Measurements from ENCODE around the gene STK25.

STK25 gene

DNA sequence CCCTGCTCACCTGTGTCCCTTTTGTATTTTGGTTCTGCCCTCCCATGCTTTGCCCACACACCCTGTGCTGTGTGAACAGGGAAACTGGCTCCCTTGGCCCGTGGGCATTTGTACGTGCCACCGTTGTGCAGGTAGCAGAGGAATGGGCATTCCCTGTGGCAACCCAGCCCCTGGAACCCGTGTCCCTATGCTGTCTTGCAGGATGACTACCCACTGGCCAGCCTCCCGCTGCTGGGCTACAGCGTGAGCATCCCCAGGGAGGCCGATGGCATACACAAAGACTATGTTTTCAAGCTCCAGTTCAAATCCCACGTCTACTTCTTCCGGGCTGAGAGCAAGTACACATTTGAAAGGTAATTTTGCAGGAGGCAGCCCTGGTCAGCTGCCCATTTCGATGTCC is 15.3 kb downstream of the STK25 start:
- no peak for DNase-seq (ENCODE audit: low read depth in 2 of 2)

DNA sequence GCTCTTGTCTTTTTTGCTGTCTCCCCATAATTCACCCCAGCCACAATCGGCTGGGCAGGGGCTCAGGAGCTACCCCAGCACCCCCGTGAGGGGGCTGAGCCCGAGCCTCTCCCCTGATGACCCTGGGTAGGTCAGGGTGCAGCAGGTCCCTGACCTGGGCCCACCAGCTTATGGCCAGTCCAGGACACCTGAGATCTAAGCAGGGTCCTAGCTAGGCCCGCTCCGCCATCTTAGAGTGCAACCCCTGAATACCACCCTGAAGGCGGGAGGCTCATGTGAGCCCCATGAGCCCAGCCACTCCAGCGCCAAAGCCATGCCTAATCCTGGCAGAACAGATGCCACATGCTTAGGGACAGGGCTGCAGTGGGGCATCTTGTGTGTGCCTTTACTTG is 16.2 kb downstream of the STK25 start:
- no peak for DNase-seq (ENCODE audit: low read depth in 2 of 2)

DNA sequence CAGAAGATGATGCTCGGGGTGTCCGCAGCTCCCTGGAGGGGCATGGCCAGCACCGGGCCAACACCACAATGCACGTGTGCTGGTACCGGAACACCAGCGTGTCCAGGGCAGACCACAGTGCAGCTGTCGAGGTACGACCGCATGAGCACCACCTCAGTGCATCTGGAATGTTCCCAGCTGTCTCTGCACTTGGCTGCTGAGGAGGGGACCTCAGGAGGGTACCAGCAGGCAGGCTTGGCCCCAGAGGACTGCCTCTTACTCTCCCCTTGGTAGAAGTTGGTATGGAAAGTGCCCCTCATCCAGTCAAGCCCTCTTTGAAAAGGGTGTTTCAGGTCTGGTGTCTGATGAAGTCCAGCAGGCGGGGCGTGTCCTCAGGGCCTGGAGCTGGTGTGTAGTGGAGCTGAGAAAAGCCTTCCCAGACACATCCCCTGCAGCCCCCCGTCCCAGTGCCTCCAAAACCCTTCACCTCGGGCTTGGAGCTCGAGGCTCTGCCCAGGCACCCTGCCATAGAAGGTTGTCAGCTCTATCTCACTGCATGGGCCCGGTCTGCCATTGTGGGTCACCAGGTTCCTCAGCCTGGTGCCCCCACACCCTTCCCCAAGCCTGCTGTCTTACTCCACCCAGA is 16.7 kb downstream of the STK25 start:
- no peak for DNase-seq (ENCODE audit: low read depth in 2 of 2)

DNA sequence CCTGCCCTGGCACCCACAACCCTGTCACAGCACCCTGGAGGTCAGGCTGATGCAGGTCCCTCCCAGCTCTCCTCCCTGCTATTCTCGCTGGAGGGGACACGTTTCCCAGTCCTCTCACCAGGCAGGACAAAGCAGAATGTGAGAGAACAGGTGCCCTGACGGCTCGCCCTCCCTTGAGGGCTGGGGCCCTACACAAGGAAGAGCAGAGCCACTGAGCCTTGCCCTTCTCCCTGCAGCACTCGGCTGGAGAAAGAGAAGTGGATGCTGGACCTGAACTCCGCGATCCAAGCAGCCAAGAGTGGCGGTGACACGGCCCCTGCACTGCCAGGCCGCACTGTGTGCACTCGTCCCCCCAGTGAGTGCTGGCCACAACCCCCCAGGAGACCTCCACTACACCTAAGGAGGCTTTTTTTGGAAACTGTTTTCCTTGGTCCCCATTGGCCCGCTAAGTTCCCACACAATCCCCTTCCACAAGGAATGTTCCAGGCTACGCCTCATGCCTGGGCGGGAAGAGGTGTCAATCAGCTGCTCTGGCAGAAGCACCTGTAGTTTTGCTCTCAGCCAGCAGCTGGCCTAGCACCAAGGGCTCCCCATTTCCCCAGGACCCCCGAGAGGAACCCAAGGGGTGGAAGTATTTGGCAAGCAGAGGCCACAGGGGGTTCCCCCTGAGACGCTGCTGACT is 17.4 kb downstream of the STK25 start:
- no peak for DNase-seq (ENCODE audit: low read depth in 2 of 2)

DNA sequence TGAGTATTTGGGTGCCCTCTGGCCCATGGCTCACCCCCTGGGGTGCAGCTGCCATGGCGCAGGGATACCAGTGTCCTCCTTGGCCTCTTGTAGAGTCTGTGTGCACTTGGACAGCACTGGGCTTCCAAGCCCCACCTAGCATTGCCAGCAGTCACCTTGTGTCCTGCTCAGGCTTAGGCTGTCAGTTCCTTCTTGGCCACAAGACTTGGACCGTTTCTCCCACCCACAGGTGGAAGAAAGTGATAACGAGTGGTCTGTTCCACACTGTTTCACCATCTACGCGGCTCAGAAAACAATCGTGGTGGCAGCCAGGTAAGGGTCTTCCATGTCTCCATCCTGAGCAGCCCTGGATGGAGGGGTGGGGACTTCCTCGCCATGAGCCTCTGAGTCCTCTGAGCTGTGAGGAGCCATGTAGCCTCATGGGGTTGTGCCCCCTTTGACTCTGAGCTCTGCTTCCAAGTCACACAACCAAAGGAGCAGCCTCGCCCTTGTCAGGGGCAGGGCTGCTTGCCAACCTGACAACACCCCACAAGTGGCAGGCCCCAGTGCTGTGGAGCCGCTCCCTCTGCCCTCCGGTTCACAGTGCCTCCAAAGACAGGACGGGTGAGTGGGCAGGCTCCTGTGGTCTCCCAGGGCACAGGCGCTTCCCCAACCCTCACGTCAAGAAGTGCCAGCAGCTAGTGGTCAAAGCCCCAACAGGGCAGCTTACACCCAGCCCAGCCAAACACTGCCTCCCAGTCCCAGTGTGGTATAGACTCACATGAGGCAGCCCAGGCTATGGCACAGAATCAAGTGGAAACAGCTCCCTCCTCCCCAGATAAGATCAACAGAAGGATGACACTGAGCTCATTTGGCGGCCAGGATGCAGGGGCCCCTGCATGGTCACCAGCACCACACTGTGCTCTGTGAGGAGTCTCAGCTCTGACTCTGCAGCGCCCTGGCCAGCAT is 18.4 kb downstream of the STK25 start:
- DNase-seq (ENCODE audit: low read depth in 2 of 2) = no peak

DNA sequence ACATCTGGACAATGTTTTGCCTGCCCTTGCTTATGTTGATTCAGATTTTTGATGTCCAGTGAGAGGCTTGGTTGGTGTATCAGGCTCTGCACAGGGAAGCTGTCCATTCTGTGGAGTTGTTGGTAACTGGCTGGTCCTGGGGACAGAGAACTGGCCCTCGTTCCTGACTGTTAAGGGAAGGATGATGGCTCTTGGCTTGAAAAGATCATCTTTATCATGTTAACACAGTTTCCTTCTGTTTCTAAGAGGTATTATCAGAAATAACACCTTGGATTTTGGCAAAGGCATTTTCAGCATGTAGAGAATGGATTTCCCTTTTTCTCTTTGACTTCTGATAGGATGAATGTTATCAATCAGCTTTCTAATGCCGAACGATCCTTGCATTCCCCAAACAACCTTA is 19.3 kb downstream of the STK25 start:
- DNase-seq (ENCODE audit: low read depth in 2 of 2) = no peak

DNA sequence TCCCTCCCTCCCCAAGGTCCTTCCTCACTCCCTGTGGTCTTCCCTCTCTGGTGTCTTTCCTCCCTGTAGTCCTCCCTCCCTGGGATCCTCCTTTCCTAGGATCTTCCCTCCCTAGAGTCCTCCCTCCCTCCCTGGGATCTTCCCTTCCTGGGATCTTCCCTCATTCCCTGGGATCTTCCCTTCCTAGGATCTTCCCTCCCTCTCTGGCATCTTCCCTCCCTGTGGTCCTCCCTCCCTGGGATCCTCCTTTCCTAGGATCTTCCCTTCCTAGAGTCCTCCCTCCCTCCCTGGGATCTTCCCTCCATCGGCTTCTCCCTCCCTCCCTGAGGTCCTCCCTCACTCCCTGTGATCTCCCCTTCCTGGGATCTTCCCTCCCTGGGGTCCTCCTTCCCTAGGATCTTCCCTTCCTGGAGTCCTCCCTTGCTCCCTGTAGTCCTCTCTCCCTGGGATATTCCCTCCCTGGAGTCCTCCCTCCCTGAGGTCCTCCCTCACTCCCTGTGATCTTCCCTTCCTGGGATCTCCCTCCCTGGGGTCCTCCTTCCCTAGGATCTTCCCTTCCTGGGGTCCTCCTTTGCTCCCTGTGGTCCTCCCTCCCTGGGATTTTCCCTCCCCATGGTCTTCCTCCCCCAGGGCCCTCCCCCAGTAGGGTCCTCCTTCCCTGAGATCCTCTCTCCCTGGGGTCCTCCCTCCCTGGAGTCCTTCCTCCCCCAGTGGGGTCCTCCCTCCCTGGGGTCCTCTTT is 23.0 kb downstream of the STK25 start:
- DNase-seq (ENCODE audit: low read depth in 2 of 2) = no peak

DNA sequence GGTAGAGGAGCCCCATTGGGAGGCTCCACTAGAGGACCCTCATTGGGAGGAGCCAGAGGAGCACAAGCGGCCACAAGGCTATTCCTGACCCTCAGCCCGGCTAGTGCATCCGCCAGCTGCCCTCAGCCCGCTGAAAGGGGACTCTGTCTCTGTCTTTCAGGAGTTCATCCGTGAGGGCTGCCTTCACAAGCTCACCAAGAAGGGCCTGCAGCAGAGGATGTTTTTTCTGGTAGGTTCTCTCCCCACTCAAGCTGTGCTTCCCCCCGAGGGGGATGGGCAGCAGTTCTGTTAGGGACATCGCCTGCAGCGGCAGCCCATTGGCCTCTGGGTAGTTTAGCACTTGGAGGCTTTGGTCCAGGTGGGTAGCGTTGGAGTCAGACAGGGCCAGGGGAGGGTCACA is 25.1 kb downstream of the STK25 start:
- DNase-seq (ENCODE audit: low read depth in 2 of 2) = no peak

DNA sequence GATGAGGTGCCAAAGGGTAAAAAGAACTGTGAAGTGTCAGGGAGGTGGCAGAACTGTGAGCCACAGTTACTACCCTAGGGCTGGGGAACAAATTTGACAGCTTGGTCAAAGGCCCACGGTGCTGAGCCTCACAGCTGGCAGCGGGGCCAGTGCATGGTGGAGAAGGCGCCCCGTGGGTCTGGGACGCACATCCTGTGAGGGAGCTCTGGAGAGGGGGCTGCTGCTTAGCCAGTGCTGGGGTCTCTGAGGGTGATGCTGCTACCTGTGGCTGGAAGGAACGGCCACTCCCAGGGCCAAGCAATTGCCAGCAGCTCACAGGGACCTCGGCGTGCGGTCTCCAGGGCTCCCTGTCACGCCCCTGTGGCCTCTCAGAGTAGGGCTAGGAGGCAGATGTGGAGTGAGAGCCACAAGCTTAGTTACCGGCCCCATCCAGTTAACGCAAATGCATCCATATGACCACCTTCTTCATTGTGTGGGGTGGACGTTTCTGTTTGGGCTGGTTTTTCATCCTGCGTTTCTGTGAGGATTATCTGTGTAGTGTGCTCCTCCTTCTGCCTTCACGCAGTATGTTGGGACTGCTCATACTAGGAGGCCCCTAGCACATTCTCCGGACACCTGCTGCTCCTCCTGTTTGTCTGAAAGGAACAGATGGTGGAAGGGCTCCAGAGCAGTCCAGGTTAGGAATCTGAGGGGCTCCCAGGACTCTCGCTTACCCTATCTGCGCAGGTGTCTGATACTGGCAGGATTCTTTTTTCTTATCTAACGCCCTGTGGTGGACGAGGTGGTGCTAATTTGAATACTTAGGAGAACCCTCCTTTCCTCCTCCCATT is 26.0 kb downstream of the STK25 start:
- no peak for DNase-seq (ENCODE audit: low read depth in 2 of 2)

DNA sequence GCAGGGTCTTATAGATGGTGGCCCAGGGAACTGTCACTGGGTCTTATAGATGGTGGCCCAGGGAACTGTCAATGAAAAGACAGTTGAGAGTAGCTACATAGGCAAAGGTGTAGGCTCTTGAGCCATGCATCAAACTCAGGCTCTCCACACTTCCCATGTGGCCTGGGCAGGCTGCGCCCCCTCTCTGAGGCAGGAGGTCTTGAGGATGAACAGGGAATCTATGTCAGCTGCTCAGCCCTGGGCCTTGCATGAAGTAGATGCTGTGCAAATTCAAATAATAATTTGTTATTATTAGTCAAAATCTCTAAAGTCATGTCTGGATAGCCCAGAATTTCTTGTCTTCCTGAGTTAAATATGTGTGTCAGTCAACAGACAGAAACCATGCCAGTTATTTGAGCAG is 26.7 kb downstream of the STK25 start:
- DNase-seq (ENCODE audit: low read depth in 2 of 2) = no peak

DNA sequence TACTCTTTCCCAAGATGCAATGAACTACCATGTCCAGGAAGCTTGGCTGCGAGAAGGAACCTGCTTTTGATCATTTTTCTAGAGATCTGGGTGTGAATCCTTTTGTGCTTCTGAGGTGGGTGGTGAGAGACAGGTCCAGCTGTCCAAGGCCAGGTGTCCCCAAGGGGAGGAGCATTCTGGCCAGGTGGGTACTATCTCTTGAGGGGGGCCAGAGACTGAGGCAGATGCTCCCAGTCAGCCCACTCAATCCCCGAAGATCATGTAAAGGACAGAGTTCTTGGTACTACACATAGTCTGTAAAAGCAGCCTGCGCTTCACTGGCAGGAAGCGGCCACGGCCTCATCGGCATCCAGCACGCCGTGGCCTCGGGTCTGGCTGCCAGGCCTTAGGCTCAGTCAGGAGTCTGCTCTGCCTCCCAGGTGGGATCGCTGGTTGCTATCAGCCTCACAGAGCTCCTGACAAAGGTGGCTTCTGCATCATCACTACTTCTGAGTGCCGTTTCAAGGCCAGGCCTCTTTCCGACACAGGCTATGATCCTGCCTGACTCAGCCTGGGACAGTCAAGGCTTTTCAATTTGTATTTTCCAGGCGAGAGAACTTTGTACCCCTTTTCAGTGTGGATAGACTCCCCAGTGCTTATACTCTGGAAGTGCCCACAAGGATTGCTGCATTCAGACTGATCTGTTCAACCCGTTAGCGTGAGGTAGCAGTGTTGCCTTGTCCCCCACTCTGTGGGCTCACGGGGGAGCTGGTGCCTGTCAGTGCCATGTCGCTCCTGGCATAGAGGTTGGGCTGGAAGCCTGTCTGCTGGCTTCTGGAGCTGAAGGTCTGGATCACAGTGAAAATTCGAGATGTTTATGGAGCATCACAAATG is 29.1 kb downstream of the STK25 start:
- DNase-seq (ENCODE audit: low read depth in 2 of 2) = no peak

DNA sequence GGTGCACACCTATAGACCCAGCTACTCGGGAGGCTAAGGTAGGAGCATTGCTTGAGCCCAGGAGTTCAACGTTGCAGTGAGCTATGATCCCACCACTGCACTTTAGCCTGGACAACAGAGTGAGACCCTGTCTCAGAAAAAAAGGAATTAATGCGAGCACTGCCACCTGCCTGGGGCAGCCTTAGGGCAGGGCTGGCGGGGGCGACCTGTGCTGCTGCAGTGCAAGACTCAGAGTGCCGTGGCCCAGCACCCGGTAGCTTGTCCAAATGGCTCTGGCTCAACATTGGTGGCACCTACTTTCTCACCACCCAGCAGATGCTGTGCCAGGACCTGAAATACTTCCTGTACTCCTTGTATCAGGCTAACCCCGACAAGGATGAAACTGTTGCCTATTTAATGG is 30.2 kb downstream of the STK25 start:
- DNase-seq (ENCODE audit: low read depth in 2 of 2) = no peak

DNA sequence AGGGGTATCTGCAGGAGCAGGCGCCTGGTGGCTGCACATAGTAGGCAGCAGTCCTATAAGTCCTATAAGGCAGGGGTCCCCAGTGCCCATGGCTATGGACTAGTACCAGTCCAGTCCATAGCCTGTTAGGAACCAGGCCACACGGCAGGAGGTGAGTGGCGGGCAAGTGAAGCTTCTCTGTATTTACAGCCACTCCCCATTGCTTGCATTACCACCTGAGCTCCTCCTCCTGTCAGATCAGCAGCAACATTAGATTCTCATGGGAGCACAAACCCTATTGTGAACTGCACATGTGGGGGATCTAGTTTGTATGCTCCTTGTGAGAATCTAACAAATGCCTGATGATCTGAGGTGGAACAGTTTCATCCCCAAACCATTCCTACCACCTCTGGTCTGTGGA is 33.1 kb downstream of the STK25 start:
- no peak for DNase-seq (ENCODE audit: low read depth in 2 of 2)

DNA sequence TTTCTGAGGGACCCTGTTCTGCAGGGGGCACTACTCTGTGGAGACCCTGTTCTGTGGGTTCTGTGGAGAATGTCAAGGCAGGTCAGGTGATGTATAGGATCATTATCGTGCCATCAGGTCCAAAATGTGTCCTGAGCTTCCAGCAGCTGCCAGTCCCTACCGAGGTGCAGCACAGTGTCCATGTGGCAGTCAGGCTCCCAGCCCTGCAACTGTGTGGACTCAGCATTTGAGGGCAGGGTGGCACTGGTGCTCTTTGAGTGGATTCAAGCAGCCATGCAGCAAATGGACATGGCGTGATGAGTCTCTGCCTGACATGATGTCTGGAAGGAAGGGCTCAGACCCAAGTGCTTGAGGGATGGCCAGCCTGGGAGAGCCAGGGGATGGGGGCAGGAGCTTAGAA is 35.0 kb downstream of the STK25 start:
- DNase-seq (ENCODE audit: low read depth in 2 of 2) = no peak

DNA sequence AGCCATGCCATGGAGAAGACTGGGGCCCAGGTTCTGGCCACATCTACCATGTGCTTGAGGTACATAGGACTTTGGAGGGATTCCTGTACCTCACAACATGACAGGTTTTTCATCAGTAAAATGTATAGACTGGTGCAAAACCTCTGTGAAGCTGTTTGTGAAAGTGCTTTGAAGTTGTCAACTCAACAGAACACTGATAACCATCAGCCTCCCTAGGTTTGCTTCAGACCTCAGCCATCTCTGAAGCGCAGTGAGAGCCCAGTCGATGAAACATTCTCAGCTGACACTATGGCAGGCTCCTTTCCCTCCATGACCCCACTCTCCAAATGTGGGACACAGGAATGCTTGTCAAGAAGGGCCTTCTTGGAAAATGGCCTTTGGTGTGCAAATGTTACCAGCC is 38.6 kb downstream of the STK25 start:
- no peak for DNase-seq (ENCODE audit: low read depth in 2 of 2)

DNA sequence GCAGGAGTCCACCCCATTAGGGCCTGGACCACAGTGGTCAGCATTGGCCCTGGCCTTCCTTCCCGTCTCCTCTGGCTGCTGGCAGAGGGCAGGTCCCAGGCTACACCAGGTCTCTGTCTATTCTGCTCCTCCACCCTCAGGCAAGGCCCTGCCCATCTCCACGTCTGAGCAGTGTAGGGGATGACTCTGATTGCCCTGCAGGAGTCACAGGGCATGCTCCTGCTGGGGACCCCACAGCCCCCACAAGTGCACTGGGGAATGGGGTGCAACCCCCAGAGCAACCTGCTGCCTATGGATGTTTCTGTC is 40.0 kb downstream of the STK25 start:
- no peak for DNase-seq (ENCODE audit: low read depth in 2 of 2)

DNA sequence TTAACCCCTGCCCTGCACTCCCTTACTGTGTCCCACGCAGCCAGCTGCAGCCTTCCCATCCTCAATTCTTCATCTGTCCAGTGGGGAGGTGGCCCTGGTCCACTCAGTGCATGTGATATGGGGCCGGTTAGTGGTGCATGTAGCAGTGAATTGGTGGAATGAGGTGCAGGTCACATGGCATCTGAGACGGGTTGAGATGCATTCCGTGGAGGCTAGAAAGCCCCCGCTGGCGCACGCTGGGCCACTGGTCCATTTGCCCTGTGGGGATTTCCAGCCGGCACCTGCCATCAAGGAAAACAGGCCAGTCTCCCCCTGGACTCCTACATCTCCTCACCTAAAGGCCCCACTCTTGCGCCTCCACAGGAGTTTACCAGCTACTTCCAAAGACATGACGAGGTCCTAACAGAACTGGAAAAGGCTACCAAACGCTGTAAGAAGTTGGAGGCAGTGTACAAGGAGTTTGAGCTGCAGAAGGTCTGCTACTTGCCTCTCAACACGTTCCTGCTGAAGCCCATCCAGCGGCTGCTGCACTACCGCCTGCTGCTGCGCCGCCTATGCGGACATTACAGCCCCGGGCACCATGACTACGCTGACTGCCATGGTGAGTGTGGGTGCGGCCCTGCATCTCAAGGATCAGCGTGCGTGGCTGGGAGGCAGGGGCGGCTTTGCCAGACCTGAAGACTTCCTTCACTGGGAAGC is 40.5 kb downstream of the STK25 start:
- no peak for DNase-seq (ENCODE audit: low read depth in 2 of 2)

DNA sequence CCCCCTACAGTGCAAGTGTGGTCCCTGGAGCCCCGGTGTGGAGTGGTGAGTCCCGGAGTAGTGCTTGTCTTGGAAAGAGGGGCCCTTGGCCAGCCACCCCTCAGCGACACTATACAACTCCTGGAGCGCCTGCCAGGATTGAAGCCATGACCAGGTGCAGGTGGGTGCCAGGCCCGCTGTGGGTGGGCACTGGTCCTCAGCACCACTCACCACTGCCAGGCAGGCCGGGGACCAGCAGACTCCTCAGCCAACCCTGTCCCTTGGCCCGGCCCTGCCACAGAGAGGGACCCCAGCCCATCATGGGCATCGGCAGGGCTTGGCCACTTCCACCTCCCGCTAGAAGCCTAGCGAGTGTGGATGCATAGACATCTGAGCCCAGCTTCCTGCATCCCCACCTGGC is 42.2 kb downstream of the STK25 start:
- DNase-seq (ENCODE audit: low read depth in 2 of 2) = no peak

DNA sequence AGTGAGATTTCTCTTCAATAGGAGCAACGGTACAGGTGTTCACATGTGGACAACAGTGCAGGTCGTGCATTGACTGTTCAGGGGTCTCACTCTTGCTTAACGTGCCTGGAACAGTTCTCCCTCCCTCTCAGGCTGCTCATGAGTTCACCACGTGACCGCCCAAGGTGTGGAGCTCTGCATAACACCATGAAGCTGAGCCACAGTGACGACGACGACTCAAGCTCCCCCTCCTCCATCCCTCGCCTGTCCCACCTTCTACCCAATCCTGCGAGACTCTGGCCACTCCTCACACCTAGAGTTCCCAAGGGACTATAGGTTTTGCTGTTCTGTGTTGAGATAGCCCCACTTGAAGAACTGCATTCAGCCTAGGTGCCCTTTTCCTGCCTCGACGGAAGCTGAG is 42.8 kb downstream of the STK25 start:
- no peak for DNase-seq (ENCODE audit: low read depth in 2 of 2)
